ENCODE measurements around the gene FAM193B. TPM values are rescaled to one million over a fixed set of nuclear protein-coding genes. Genes with fewer than 3 reads are reported as not detected.

FAM193B gene
- 12.6 and 25.1 TPM in 2 replicates for total RNA-seq

GRCh38 chr5:177554474-177555111, at the start of gene FAM193B:
TSS of gene FAM193B (minus strand) at chr5:177554563. CDS start at chr5:177554458, 105 bp downstream.

GRCh38 chr5:177599731-177600507, 45.6 kb upstream of the FAM193B start, which contains the start of gene B4GALT7:
TSS of gene B4GALT7 (plus strand) at chr5:177600132. CDS start at chr5:177600211, 79 bp downstream.

DNA sequence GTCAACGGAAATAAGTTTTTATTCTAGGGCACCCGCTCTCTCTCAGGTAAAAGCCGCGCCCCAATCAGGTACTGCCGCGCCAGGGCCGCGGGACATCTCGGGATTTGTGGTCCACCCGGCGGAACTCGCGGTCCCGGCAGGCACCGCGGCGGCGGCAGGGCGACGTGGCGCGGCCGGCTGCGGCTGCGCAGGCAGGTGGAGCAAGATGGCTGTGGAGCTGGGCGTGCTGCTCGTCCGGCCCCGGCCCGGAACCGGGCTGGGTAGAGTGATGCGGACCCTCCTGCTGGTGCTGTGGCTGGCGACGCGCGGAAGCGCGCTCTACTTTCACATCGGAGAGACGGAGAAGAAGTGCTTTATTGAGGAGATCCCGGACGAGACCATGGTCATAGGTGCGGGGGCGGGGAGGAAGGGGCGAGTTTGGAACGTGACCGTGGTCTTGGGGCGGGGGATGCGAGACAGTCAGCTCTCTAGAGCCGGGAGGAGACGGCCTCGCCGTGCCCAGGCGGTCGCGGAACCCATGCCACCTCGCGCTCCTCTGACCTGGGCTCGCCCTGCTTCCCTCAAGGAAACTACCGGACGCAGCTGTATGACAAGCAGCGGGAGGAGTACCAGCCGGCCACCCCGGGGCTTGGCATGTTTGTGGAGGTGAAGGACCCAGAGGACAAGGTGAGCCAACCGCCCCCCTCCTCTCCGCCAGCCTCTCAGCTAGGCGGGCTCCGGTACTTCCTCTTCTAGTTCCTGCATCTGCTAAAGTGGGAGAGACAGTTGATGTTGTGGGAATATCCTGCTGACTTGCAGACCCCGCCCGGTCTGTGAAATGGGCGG, 37.9 kb upstream of the FAM193B start, which contains the start of gene TMED9:
TMED9 (plus strand) TSS at position 194 of the 825 bp plus-strand sequence; CDS start at position 206, 12 bp downstream.

DNA sequence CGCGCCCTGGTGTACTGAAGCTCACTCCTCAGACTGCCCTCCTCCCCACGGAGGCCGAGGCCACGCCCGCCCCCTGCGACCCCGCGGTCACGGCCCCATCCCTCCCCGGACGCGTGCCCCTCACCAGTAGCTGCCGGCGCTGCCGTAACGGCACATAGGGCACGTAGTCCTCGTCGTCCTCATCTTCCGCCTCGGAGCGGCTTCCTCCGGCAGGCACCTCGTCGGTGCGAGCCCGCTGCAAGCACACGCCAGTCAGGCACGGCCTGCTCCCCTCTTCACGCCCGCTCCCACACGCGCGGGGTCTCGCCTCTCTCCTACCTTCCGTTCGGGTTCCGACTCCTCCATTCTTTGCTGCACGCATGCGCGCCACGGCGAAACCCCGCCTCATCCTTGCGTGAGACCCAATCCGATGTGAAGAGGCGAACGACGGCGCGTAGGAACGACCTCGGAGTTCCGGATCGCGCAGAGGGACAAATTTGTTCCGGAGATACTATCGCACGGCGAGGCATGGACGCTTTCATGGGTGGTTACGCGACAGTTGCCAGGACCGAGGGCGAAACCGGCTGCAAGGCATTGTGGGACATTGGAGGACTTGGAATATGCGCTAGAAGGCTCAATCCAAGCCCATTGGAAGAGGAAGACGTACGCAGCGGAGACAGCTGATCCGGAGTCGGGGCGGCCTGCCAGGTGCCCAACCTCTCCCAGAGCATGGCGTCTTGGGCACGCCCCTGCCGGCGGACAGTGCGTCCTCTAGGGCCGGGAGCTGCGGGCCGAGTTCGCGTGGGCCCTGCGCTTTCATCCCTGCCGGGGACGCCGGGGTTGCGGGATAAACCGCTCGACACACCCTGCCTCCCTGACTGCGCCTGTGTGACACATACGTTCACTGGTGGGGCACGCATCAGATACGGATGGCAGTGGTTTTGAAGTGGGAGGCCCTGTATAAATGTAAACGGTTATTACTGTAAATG, 37.5 kb downstream of the FAM193B start, which contains the start of gene DDX41:
DDX41 (minus strand) TSS at position 361 of the 968 bp plus-strand sequence; CDS start at position 345, 16 bp downstream.

GRCh38 chr5:177509381-177509951, 44.9 kb downstream of the FAM193B start, which contains the start of gene DOK3:
TSS of gene DOK3 (minus strand) at chr5:177509826. CDS start at chr5:177509540, 286 bp downstream.

DNA sequence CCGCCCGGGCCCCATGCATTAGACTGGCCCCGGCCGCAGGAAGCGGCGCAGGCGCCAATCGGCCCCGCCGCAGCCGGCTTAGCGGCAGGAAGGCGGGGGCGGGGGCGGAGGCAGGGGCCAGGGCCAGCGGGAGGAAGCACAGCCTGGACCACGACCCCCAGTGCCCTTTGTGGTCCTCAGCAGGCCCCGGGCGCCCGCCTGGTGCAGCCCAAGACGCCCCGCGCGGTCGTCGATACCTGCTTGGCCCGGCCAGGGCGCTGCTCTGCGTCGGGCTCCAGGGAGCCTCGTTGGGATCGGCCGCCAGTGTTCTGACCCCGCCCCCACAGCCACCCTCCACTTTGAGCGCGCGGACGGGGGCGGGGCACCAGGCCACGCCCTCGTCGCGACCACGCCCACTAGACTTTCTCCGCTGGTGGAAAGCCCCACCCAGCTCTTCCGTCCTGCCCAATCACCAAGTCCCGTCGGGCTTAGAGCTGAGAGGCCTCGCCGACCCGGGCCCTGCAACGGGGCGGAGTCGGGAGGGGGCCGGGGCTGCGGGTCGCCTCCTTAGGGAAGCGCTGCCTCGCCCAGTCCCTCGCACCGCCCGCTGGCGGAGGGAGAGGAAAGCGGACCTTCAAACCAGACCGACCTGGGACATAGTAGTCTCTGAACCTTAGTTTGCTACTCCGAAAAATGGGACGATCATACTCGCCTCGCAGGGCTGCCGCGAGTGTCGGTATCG, 56.9 kb downstream of the FAM193B start, which contains the start of gene PDLIM7:
PDLIM7 (minus strand) TSS at position 313 of the 721 bp plus-strand sequence. CDS start 1,092 bp downstream, outside the sequence.

DNA sequence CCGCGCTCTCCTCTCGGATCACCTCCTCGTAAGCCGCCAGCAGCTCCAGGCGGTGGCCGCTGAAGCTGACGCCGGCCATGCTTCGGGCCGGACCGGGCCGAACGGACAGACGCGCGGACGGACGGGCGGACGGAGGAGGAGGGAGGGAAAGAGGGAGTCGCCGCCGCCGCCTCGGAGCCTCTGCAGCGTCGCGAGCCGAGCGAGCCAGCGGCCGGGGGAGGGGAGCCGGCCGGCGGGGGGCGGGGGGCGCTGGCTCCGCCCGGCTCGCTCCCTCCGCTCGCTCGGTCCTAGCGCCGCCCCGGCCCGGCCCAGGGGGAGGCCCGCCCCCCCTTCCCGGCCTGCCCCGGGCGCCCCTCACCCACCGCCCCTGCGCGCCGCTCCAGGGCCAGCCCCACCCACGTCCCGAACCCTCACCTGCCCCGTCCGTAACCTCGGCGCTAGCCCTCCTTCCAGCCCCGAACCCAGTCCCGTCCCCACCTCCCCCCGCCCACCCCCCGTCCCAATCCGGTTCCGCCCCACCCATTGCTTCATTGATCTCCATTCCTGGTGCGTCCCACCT, 80.8 kb downstream of the FAM193B start, which contains the start of gene DBN1:
DBN1 (minus strand) TSS at position 192 of the 559 bp plus-strand sequence; CDS start at position 79, 113 bp downstream.

Other genes starting within 250 kb of the FAM193B start
- gene MXD3, start 242.7 kb downstream of the FAM193B start, total RNA-seq = 18.1 and 26.1 TPM in 2 replicates
- gene LMAN2, start 202.9 kb downstream of the FAM193B start, total RNA-seq = 332 and 421 TPM in 2 replicates
- gene RGS14, start 196.6 kb downstream of the FAM193B start, total RNA-seq = 2.0 and 6.0 TPM in 2 replicates
- not detected in 2 replicates for gene SLC34A1, start 170.1 kb downstream of the FAM193B start, total RNA-seq
- gene PFN3, start 153.9 kb downstream of the FAM193B start, total RNA-seq = not detected in 2 replicates
- gene F12, start 145.0 kb downstream of the FAM193B start, total RNA-seq = 0.69 and 1.3 TPM in 2 replicates
- 21.2 and 30.5 TPM in 2 replicates for gene GRK6, start 127.9 kb downstream of the FAM193B start, total RNA-seq
- 1.6 TPM in 2 replicates for gene PRR7, start 107.7 kb downstream of the FAM193B start, total RNA-seq
- gene DBN1, start 80.9 kb downstream of the FAM193B start, total RNA-seq = 98.1 and 207 TPM in 2 replicates
- 34.5 and 79.9 TPM in 2 replicates for gene PDLIM7, start 57.0 kb downstream of the FAM193B start, total RNA-seq
- gene DOK3, start 44.7 kb downstream of the FAM193B start, total RNA-seq = 3.4 and 4.5 TPM in 2 replicates
- gene DDX41, start 37.6 kb downstream of the FAM193B start, total RNA-seq = 86.0 and 127 TPM in 2 replicates
- gene TMED9, start 37.6 kb upstream of the FAM193B start, total RNA-seq = 128 and 228 TPM in 2 replicates
- 18.1 and 29.5 TPM in 2 replicates for gene B4GALT7, start 45.6 kb upstream of the FAM193B start, total RNA-seq
- gene FAM153A, start 228.3 kb upstream of the FAM193B start, total RNA-seq = not detected in 2 replicates

Data from bladder microvascular endothelial cell (primary cell).